HepG2 (cell line): ENCODE data around the gene MFNG. TPM values are rescaled to one million over a fixed set of nuclear protein-coding genes. Genes with fewer than 3 reads are reported as not detected.

ENCODE experiments used
- ARID3A ChIP-seq: IDR thresholded peaks from 2 replicates; pipeline ENCODE4 v1.6.1; 2012; ENCODE audit warnings: low read depth, low read length, improper control_type of control experiment
- CEBPZ ChIP-seq: IDR thresholded peaks from 2 replicates; pipeline ENCODE4 v1.6.1; 2012; ENCODE audit warnings: low read length, improper control_type of control experiment
- DDIT3 ChIP-seq: sonication (generic); formaldehyde crosslinking; IDR thresholded peaks from 2 replicates; pipeline ENCODE4 v1.4.0; 2020; ENCODE audit warnings: mild to moderate bottlenecking, missing genetic modification reagents
- ERF ChIP-seq: IDR thresholded peaks from 2 replicates; pipeline ENCODE4 v1.6.1; 2018; ENCODE audit warnings: missing biosample characterization, missing genetic modification reagents
- MAFK ChIP-seq, 2 experiments: IDR thresholded peaks in 1 of 2; conservative IDR thresholded peaks in 1 of 2; 2 replicates each; pipeline ENCODE4 v1.6.1; 2011; ENCODE audit warnings: improper control_type of control experiment in 2 of 2, low read length in 2 of 2
- RFX1 ChIP-seq: fragments of 450-650 bp; IDR thresholded peaks from 2 replicates; pipeline ENCODE4 v1.6.1; 2017
- SNAPC2 ChIP-seq: sonication (generic); formaldehyde crosslinking; IDR thresholded peaks from 2 replicates; pipeline ENCODE4 v1.8.1; 2022; ENCODE audit warnings: mild to moderate bottlenecking, missing genetic modification reagents
- SRSF1 ChIP-seq: fragments of 200-400 bp; formaldehyde crosslinking; optimal IDR thresholded peaks from 2 replicates; pipeline ENCODE3; 2017; ENCODE audit warnings: mild to moderate bottlenecking, low read depth, low read length, moderate library complexity
- SUZ12 ChIP-seq: fragments of 150-350 bp; IDR thresholded peaks from 2 replicates; pipeline ENCODE4 v1.6.1; 2014; ENCODE audit warnings: low read depth, low read length
- TEF ChIP-seq: sonication (generic); formaldehyde crosslinking; IDR thresholded peaks from 2 replicates; pipeline ENCODE4 v1.5.0; 2020; ENCODE audit warnings: missing genetic modification reagents
- THAP11 ChIP-seq: IDR thresholded peaks from 2 replicates; pipeline ENCODE4 v1.6.1; 2016; ENCODE audit warnings: missing biosample characterization, missing genetic modification reagents
- ZBTB46 ChIP-seq: sonication (generic); formaldehyde crosslinking; IDR thresholded peaks from 2 replicates; pipeline ENCODE4 v1.4.0; 2020; ENCODE audit warnings: mild to moderate bottlenecking, missing genetic modification reagents, borderline replicate concordance
- ZFY ChIP-seq: sonication (generic); formaldehyde crosslinking; IDR thresholded peaks from 2 replicates; pipeline ENCODE4 v1.4.0; 2020; ENCODE audit warnings: missing genetic modification reagents
- ZNF292 ChIP-seq: sonication (generic); formaldehyde crosslinking; IDR thresholded peaks from 2 replicates; pipeline ENCODE4 v1.8.1; 2022; ENCODE audit warnings: mild to moderate bottlenecking, low read depth, missing genetic modification reagents, borderline replicate concordance
- ZNF460 ChIP-seq: sonication (generic); formaldehyde crosslinking; IDR thresholded peaks from 2 replicates; pipeline ENCODE4 v1.5.1; 2020; ENCODE audit warnings: missing genetic modification reagents, mild to moderate bottlenecking, borderline replicate concordance
- polyA plus RNA-seq, 8 experiments: library from polyadenylated mRNA; depleted of rRNA in 3 of 8; stranded (reverse) in 7 of 8; unstranded in 1 of 8; fragments of >200 nt; fragmentation: Illumina TruSeq in 4 of 8; extraction: Trizol in 4 of 8; gene quantifications; 2 replicates each; pipeline versions ENCODE4 v1.2.1 to v1.2.3, GENCODE V29; 2011 to 2016; ENCODE audit warnings: low read depth in 4 of 8, missing spikeins in 1 of 8, mixed read lengths in 1 of 8; ENCODE audit not compliant: insufficient read depth in 1 of 8
- total RNA-seq, 5 experiments: library from RNA; depleted of rRNA; stranded (reverse); fragments of >200 nt; fragmentation: Illumina TruSeq; extraction: Trizol; gene quantifications; 2 replicates each; pipeline ENCODE4 v1.2.3, GENCODE V29; 2016; ENCODE audit warnings: low read depth in 1 of 5
- TF ChIP-seq, protein P1 (sequence below): sonication (generic); formaldehyde crosslinking; IDR thresholded peaks from 2 replicates; pipeline ENCODE4 v1.8.1; 2023; ENCODE audit warnings: mild to moderate bottlenecking, missing genetic modification reagents
- TF ChIP-seq, protein P2 (sequence below): sonication (generic); formaldehyde crosslinking; IDR thresholded peaks from 2 replicates; pipeline ENCODE4 v1.9.0; 2022; ENCODE audit warnings: low read depth, missing genetic modification reagents

The MFNG gene
- total and polyA plus RNA-seq, 2 of the 13 experiments (the other 11 are each of a cell fraction or from before 2014, with no cell fraction given), result 1.0 to 11.7 TPM

DNA sequence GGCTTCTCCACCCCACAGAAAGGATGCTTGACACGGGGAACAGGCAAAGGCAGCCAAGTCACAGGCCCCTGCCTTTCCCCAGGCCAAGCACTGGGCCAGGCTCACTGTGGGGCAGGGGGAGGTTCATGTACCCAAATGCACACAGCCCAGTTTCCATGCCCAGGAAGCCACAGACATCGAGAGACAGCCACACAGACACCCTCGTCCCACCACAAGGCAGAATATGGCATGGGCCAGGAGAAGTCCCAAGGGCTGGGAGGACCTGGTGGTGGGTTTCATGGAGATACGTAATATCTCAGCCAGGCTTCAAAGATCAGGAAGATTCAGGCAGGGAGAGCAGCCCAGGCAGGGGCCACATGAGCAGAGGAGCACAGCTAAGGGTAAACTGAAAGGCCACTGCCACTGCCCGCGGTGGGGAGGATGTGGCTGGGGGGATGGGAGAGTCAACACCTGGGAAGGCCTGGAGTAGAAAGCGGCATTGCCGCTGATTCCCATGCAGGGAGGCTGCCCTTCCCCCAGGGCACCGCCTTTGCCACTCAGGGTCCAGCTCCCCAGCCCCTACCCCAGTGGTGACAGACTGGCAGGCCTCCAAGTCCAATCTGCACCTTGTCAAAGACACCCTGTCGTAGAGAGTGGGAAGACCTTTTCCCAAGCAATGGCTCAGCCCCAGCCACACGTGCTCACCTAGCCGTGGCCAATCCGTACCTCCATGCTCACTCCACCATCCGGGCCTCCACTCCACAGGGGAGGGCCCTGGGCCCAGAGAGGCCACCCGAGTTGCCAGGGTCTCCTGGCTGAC lies 2.4 kb upstream of the MFNG start (continued):
- TF ChIP-seq ARID3A (no peak), ZBTB46 (CRISPR knock-in tag) (no peak), TEF (CRISPR knock-in tag) (no peak), SNAPC2 (CRISPR knock-in tag) (0 out of 2 replicates have a peak, but pooled peaks have one; percentile 25), ZNF292 (CRISPR knock-in tag) (no peak), THAP11 (CRISPR knock-in tag) (peak; percentile 50; the same call in 1 of the 2 replicates), SUZ12 (no peak), MAFK (conservative IDR thresholded peaks at IDR 0.05 in 1 of 2, IDR thresholded peaks at IDR 0.05 in 1 of 2; ENCODE audit: low read length in 2 of 2) (no peak), ZNF460 (no peak), ZFY (CRISPR knock-in tag) (0 out of 2 replicates have a peak, but pooled peaks have one; percentile 38), CEBPZ (no peak), ERF (peak; percentile 76; the same call in 1 of the 2 replicates), DDIT3 (CRISPR knock-in tag) (no peak), RFX1 (no peak), SRSF1 (no peak)
- TF ChIP-seq, protein P1, sequence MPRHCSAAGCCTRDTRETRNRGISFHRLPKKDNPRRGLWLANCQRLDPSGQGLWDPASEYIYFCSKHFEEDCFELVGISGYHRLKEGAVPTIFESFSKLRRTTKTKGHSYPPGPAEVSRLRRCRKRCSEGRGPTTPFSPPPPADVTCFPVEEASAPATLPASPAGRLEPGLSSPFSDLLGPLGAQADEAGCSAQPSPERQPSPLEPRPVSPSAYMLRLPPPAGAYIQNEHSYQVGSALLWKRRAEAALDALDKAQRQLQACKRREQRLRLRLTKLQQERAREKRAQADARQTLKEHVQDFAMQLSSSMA (CRISPR knock-in tag), result no peak
- TF ChIP-seq, protein P2, sequence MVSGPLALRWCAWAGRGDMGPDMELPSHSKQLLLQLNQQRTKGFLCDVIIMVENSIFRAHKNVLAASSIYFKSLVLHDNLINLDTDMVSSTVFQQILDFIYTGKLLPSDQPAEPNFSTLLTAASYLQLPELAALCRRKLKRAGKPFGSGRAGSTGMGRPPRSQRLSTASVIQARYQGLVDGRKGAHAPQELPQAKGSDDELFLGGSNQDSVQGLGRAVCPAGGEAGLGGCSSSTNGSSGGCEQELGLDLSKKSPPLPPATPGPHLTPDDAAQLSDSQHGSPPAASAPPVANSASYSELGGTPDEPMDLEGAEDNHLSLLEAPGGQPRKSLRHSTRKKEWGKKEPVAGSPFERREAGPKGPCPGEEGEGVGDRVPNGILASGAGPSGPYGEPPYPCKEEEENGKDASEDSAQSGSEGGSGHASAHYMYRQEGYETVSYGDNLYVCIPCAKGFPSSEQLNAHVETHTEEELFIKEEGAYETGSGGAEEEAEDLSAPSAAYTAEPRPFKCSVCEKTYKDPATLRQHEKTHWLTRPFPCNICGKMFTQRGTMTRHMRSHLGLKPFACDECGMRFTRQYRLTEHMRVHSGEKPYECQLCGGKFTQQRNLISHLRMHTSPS (CRISPR knock-in tag), result peak; percentile 98
